Calu3 (cell line): ENCODE data around the gene CPM. TPM values are rescaled to one million over a fixed set of nuclear protein-coding genes. Genes with fewer than 3 reads are reported as not detected.

Experiments
- BruUV-seq: library from RNA; stranded (reverse); fragments of 400-500 nt; replicated peaks from 2 replicates; lab custom pipeline; 2021; lab: Mats Ljungman, UMichigan
- CTCF ChIA-PET: fragments of 300-600 bp; sonication (Branson Sonifier 250); formaldehyde crosslinking; loops from one replicate; lab custom pipeline; 2022; ENCODE audit warnings: antibody characterized with exemption; lab: Charles Lee
- DNase-seq: peaks from one replicate; pipeline ENCODE4 v3.0.0; 2022
- H3K27ac Mint-ChIP-seq: one replicate; pipeline ENCODE4 v1.8.0; 2022; ENCODE audit warnings: mixed read lengths; ENCODE audit not compliant: unreplicated experiment
- H3K27me3 Mint-ChIP-seq: one replicate; pipeline ENCODE4 v1.8.0; 2022; ENCODE audit warnings: mixed read lengths; ENCODE audit not compliant: unreplicated experiment
- H3K36me3 Mint-ChIP-seq: one replicate; pipeline ENCODE4 v1.8.0; 2022; ENCODE audit warnings: mild to moderate bottlenecking, moderate library complexity, mixed read lengths; ENCODE audit not compliant: insufficient read depth, unreplicated experiment
- H3K4me1 Mint-ChIP-seq: one replicate; pipeline ENCODE4 v1.8.0; 2022; ENCODE audit warnings: mild to moderate bottlenecking, low read depth, mixed read lengths; ENCODE audit not compliant: unreplicated experiment
- H3K4me3 Mint-ChIP-seq: one replicate; pipeline ENCODE4 v1.8.0; 2022; ENCODE audit warnings: mild to moderate bottlenecking, low read depth, moderate library complexity, mixed read lengths; ENCODE audit not compliant: unreplicated experiment
- H3K9me3 Mint-ChIP-seq: one replicate; pipeline ENCODE4 v1.8.0; 2022; ENCODE audit warnings: low read depth, mixed read lengths; ENCODE audit not compliant: unreplicated experiment
- CTCF ChIP-seq: fragments of 200-600 bp; IDR thresholded peaks from one replicate; pipeline ENCODE4 v1.8.0; 2022; ENCODE audit warnings: antibody characterized with exemption; ENCODE audit not compliant: unreplicated experiment
- intact Hi-C: fragments of 100-400 bp; cut with micrococcal nuclease; formaldehyde crosslinking; loops from one replicate; pipeline ENCODE4 v1.10.0; 2022; ENCODE audit not compliant: unreplicated experiment
- total RNA-seq: library from RNA; stranded (reverse); gene quantifications from 2 replicates; pipeline ENCODE4 v1.2.3, GENCODE V29; 2022

CPM gene
- total RNA-seq, 1 experiment from 2014 or later, result 11.9 TPM

- CTCF ChIA-PET, result no interaction called here
Measured at GRCh38 chr12:68886636-68887572, 46.1 kb downstream of the CPM start.

GRCh38 chr12:68885381-68885780 is 47.6 kb downstream of the CPM start:
- Mint-ChIP-seq H3K4me3 (no peak overlapping the region), H3K9me3 (no peaks in the 10 kb centered on the region), H3K27ac (no peak overlapping the region), H3K4me1 (no peaks in the 10 kb centered on the region), H3K36me3 (no peaks in the 10 kb centered on the region), H3K27me3 (no peaks in the 10 kb centered on the region)
- no peak for TF ChIP-seq CTCF
- CTCF ChIA-PET, result no interaction called here
- BruUV-seq, result no TSS peak
- no peak for DNase-seq
- intact Hi-C loops, result no loop called here

More at GRCh38 chr12:68886636-68887572, 46.1 kb downstream of the CPM start:
- intact Hi-C loops, result no loop called here
- Mint-ChIP-seq H3K27me3 (no peaks in the 10 kb centered on the region), H3K36me3 (no peaks in the 10 kb centered on the region), H3K27ac (no peak overlapping the region), H3K4me3 (no peak overlapping the region), H3K4me1 (no peaks in the 10 kb centered on the region), H3K9me3 (no peaks in the 10 kb centered on the region)
- no TSS peak for BruUV-seq
- no peak for TF ChIP-seq CTCF
- DNase-seq, result no peak

GRCh38 chr12:68884251-68884650 is 48.7 kb downstream of the CPM start:
- Mint-ChIP-seq H3K27me3 (no peaks in the 10 kb centered on the region), H3K36me3 (no peaks in the 10 kb centered on the region), H3K4me3 (no peak overlapping the region), H3K4me1 (no peaks in the 10 kb centered on the region), H3K27ac (no peak overlapping the region), H3K9me3 (no peaks in the 10 kb centered on the region)
- CTCF ChIA-PET, result interaction anchor here (0.7 kb wide), 1 partner anchor 1823 kb away, joined by 6 read pairs; no protein-coding TSS in a partner anchor
- DNase-seq, result no peak
- BruUV-seq, result no TSS peak
- no peak for TF ChIP-seq CTCF
- intact Hi-C loops, result no loop called here

- no TSS peak for BruUV-seq
- intact Hi-C loops, result no loop called here
- no peak overlapping the region for H3K4me3 Mint-ChIP-seq
Measured at GRCh38 chr12:68883151-68883550, 49.8 kb downstream of the CPM start.

More at GRCh38 chr12:68883151-68883550, 49.8 kb downstream of the CPM start:
- H3K36me3 Mint-ChIP-seq, result no peaks in the 10 kb centered on the region
- no peaks in the 10 kb centered on the region for H3K27me3 Mint-ChIP-seq
- peaks cover 3% of the 10 kb centered on the region for H3K9me3 Mint-ChIP-seq
- DNase-seq, result no peak
- CTCF ChIA-PET, result interaction anchor here (0.6 kb wide), 1 partner anchor 236 kb away, joined by 6 read pairs; no protein-coding TSS in a partner anchor
- H3K27ac Mint-ChIP-seq, result no peak overlapping the region
- H3K4me1 Mint-ChIP-seq, result no peaks in the 10 kb centered on the region
- no peak for TF ChIP-seq CTCF
